HG02884 (cell line): ENCODE data around the gene TRNP1.
"Not testable (repeated sequence)": the region's sequence is repeated elsewhere in the genome, so short reads cannot be mapped to it uniquely, and the experiment has no call there.

Source experiments
- ATAC-seq: cut with Tn5 transposase; IDR thresholded peaks from one replicate; pipeline ENCODE4 v1.9.1; 2021; ENCODE audit warnings: mild to moderate bottlenecking, moderate library complexity; ENCODE audit not compliant: unreplicated experiment

TRNP1 gene

DNA sequence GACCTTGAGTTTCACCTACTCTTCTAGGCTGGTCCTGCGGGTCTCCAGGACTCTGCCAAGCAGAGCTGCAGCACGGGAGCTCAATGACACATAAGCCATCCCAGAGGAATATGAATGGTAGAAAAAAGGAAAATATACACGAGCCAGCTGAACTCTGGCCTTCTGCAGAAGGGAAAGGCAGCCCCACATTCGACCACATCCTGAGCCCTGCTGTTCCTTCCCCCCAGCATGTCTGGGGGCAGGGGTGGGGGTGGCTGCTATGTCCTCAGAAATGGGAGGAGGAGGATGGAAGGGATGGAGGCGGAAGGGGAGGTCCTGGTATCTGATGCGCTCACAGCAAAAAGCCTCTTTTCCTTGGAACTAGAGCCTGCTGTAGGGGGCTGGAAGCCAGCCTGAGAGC lies 21.1 kb upstream of the TRNP1 start:
- no peak for ATAC-seq

DNA sequence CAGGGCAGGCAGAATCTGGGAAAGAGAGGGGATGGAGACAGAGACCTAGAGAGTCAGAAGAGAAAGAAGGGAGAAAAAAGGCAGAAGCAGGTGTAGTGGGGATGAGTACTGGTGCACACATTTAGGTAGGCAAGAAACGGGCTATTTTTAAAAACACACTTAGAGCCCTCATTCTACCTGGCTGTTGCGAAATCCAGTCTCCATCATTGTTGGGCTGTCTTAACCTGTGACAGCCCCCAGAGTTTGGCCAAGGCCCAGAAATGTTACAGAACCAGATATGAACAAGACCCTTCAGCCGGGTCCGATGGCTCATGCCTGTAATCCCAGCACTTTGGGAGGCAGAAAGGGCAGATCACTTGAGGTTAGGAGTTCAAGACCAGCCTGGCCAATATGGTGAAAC lies 20.7 kb upstream of the TRNP1 start:
- no peak for ATAC-seq

DNA sequence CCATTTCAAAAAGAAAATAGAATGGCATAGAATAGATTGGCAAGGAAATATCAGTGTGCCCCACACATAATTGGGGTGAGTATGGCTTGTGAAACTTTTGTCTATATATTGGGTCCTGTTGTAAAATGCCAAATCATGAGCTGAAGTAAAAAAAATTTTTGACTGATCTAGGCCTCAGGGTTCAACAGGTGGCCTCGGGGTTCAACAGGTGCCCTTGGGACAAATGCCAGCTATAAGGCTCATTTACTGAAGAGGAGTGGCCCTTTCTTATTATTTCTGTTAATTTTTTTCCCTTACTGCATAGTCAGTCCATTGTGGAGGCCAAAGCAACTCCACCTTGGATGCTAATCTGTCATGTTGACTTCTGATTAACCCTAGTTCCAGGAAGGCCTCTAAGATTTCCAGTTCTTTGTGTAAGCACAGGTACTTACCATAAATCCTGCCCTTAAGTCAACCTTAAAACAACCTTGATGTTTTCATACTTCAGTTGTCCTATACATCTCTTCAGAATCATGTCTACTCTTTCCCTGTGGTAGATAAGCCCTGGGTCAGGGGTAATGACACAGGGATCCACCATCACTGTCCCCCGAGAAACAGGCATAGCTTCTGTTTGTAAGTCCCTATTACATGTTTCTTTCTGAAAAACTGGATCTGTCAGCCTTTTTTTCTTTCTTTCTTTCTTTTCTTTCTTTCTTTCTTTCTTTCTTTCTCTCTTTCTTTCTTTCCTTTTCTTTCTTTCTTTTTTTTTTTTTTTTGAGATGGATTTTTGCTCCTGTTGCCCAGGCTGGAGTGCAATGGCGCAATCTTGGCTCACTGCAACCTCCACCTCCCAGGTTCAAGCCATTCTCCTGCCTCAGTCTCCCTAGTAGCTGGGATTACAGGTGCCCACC lies 16.6 kb upstream of the TRNP1 start:
- ATAC-seq, result no peak

DNA sequence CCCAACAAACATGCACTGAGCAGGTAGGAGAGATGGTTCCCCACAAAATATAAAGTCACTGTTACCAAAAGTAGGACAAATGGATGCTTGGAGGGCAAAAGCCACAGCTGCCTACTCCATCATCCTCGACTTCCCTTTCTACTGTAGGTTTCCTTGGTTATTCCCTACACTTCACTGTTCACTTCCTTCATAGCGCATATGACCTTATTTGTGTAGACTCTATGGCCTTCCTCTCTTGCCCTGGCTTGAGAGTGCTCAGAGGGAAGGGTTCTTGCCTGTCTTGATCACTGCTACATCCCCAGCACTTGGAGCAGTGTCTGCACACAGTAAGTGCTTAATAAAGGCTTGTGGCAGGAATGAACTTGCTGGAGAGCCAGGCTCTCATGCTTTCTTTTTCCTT lies 14.6 kb upstream of the TRNP1 start:
- ATAC-seq, result no peak

DNA sequence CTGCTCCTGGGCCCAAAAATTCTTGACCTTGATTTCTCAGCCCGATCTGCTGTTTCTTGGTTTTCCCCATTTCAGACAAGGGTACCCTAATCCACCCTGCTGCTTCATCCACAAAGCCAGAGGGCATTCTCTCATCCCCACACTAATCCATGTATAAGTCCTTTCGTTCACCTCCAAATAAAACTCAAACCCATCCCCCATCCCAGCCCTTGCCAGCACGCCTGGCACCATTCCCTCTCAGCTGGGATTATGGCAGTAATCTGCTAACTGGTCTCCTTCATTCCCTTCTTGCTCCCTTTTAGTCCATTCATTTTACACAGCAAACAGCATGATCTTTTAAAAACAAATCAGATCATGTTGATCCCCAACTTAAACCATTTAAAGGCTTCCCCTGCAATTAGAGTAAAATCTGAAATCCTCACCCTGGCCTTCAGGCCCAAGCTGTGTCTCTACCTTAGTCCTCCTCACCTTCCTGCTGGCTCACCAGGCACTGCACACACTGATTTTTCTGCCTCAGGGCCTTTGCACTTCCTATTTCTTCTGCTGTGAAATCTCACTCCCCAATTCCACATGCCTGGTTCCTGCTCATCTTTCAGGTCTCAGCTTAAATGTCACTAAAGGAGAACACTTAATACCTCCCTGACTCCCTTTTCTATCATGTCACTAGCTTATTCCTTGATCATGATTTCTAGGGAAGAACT lies 12.2 kb upstream of the TRNP1 start:
- ATAC-seq, result no peak

DNA sequence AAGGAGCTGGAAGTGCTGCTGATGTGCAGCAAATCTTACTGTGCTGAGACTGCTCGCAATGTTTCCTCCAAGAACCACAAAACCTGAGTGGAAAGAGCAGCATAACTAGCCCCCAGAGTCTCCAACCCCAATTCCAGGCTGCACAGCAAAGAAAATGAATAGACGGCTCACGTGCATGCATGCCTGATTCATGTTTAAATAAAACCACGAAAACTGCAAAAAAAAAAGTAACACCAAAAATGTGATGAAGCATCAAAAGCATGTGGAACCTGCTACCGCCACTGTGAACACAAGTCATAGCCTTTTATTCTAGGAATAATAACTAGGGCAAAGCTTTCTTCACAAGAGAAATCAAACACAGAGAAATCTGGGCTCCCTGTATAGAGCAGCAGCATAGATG lies 9.6 kb upstream of the TRNP1 start:
- no peak for ATAC-seq

DNA sequence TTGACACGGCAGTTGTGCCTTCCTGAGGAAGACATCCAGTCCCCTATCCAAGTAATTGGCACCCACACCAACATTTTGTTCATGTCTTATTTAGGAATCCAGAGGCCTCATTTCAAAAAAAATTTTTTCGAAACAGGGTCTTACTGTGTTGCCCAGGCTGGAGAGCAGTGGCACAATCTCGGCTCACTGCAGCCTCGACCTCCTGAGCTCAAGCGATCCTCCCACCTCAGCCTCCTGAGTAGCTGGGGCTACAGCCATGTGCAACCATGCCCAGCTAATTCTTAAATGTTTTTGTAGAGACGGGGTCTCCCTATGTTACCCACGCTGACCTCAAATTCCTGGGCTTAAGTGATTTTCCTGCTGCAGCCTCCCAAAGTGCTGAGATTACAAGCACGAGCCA lies 9.2 kb upstream of the TRNP1 start:
- no peak for ATAC-seq

DNA sequence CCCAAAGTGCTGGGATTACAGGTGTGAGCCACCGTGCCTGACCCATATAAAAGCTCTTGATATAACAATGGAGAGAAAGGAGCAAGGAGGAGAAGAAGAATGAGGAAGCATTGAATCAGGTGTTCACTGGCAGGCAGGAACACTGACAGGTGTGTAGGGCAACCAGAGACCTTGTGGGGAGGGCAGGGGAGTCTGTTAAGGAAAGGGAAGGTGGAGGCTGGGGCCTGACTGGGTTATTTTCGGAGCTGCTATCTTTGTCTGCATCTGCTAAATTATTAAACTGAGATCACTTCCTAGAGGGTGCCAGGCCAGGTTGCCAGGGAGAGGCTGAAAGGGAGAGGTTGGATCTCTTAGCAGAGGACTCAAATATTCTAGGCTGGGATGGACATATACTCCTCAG lies 6.8 kb upstream of the TRNP1 start:
- no peak for ATAC-seq

DNA sequence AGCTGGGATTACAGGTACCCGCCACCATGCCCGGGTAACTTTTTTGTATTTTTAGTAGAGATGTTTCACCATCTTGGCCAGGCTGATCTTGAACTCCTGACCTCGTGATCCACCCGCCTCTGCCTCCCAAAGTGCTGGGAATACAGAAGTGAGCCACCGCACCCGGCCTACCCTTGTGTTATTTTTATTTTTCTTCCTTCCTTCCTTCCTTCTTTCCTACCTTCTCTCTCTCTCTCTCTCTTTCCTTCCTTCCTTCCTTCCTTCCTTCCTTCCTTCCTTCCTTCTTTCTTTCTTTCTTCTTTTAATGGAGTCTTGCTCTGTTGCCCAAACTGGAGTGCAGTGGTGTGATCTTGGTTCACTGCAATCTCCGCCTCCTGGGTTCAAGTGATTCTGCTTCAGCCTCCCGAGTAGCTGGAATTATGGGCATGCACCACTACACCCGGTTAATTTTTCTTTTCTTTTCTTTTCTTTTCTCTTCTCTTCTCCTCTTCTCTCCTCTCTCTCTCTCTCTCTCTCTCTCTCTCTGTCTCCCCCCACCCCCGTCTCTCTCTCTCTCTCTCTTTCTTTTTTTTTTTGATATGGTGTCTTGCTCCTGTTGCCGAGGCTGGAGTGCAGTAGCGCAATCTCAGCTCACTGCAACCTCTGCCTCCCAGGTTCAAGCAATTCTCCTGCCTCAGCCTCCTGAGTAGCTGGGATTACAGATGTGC lies 3.9 kb upstream of the TRNP1 start:
- ATAC-seq, result not testable (repeated sequence)

DNA sequence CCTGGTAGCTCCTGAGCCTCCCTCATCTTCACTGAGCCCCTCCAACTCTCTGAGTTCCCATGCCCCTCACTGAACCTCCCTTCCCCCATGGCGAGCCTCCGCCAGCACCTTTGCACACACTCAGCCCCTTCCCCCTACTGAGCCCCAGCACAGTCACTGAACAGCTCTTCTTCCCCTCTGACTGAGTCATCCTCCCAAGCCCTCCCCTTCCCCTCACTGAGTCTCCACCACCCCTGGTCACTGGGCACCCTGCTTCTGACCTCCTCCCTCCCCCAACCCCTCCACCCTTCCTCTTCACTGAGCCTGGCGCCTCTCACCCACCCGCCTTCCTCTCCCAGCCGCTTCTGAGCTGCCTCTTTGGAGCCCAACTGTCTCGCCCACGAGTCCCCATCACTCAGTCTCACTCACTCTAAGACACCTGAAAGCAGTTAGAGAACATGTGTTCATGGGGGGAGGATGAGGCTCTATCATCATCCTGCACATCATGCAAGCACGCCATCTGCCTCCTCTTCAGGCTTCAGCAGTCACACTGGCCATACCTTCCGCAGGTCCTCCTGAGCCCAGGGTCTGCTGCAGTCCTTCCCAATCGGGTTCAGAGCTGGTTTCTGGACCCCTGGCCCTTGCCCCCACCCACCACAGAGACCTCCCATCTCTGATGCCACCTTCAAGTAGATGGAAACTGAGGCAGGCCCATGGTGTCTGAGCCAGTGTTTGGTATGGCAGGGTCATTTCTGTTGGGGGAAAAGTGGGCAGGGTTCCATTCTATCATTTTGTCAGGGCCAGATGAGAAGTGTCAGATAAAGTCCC lies 2.0 kb upstream of the TRNP1 start:
- ATAC-seq, result no peak

DNA sequence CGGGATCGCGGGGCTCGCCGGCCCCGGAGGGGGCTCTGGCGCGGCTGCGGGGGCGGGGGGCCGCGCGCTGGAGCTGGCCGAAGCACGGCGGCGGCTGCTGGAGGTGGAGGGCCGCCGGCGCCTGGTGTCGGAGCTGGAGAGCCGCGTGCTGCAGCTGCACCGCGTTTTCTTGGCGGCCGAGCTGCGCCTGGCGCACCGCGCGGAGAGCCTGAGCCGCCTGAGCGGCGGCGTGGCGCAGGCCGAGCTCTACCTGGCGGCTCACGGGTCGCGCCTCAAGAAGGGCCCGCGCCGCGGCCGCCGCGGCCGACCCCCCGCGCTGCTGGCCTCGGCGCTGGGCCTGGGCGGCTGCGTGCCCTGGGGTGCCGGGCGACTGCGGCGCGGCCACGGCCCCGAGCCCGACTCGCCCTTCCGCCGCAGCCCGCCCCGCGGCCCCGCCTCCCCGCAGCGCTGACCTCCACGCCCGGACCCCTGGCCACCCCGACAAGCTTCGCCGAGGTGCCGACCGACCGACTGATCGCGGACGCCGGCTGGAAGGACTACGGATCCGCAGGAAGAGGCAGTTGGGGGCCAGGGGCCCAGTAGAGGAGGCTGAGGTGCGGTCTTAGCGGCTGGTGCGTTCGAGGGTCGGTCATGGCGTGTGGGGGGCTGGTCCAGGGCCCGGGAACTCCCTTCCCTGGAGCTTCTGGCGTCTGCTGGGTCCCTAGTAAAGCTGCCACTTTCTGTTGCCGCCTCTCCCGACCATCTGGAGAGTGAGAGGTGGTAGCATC lies 711 bp downstream of the TRNP1 start:
- ATAC-seq, result no peak

DNA sequence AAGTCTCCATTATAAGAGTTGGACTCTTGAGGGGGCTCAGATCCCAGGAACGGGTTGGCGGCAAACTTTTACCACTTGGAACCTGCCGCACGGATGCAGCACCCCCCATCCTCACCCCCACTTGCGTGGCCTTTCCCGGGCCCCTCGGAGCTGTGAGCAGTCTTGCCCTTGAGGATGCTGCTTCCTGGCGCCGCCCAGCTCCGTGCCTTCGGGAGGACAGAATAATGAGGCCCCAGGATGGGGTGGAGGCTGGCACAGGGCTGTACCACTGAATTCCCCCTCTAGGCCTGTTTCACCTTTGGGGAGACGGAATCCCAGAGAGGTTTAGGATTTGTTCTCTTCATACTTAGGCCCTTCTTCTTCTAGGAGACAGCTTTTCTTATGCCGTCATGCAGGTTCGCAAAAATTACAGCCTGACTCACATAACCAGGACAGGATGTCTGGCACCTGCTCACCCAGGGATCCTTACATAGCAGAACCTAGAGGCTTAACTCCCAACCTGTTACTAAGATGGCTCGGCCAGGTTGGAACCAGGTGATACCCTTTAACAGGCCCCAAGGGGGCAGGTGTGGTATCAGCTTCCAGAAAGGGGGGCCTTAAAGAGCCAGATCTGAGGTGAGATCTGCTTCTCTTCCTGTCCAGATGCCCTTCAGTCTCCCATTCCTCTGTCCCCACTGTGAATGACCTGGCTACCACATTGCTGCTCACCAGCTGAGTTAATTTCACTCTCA lies 1.5 kb downstream of the TRNP1 start:
- ATAC-seq, result no peak

DNA sequence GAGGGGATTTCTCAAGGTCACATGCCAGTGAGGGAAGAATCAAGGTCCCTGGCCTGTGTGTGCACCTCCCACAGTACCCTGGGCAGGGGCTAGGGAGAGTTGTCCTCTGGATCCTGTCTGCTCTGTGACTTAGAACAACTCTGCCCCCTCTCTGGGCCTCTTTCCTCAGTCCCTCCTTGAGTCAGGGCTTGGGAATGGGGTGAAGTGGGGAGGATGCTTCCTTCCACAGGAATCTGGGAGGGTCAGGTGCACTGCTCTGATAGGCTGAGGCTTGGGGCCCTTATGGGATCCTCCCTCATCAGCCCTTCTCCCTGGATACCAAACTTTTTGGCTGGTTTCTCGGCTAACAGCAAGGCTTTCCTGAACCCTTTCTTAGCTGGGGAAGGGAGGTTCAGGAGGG lies 2.5 kb downstream of the TRNP1 start:
- ATAC-seq, result no peak

DNA sequence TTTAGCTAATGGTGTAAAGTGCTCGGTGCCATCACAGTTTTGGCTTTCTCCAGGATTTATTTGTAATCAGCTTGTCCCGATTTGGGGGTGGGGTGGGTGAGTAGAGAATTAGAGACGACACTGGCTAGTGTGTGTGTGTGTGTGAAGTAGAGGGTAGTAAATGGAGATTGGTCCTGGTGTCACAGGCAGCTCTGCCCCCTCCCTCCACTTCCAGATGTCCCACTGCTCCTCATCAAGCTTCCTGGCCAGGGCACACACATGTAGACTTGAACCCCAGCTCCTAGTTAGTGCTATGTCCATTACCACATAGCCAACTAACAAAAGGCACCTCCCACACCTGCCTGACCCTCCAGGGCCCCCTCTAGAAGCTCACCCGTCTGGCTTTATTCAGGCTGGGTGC lies 3.2 kb downstream of the TRNP1 start:
- ATAC-seq, result no peak

DNA sequence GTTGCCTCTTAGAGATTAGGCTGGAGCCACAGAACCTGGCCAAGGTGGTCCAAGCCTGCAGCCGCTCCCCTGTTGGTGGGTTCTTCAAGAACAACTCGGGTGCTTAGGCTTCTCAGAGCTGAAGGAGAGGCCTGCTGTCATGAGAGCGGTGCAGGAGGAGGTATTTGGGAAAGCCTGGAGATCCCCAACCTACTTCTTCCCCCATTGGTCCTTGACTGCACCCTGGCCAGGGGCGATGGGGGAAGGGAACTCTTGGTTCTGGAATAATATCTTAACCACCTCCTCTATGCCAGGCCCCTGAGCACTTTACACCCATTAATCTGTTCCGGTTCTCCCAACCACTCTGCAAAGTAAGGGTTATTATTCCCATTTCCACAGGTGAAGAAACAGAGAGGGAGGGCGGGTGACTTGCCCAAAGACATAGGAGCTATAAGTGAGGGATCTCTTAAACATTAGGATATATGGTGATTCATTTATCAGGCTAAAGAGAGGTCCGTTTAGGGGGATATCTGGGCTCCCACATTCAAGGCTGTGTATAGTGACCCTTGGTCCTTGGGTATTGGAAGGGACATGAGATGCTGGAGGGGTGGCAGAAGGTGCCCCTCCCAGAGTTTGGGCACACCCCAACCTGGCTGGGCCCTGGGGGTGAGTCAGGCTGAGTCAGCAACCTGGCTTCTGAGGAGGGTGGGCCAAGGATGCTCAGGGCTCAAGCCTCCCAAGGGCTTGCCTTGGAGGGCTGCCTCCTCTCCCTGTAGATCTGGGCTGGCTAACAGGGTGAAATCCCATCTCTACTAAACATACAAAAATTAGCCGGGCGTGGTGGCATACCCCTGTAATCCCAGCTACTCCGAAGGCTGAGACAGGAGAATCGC lies 5.2 kb downstream of the TRNP1 start:
- no peak for ATAC-seq

DNA sequence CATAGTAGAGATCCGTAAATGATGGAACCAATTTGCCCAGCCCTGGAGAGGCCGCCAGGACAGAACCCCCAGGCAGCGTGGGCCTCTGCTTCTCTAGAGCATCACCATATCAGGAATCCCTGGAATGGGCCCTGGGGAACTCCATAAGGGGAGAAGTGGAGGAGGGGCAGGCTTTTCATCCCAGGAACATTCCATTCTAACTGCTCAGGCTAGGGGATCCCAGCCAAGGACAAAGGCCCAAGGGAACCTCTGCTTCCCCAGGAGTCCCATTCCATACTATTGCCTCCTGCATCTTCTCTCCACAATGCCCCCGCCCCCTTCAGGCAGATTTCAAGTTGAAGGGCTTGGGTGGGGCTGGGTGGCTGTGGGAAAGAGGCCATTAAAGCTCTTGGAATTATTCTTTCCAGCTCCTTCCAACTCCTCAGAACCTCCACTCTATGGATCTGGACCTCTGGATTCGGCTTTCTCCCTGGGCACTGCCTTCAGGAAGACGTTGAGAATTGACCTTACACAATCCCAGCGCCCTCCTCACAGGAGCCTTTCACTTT lies 6.0 kb downstream of the TRNP1 start:
- no peak for ATAC-seq

DNA sequence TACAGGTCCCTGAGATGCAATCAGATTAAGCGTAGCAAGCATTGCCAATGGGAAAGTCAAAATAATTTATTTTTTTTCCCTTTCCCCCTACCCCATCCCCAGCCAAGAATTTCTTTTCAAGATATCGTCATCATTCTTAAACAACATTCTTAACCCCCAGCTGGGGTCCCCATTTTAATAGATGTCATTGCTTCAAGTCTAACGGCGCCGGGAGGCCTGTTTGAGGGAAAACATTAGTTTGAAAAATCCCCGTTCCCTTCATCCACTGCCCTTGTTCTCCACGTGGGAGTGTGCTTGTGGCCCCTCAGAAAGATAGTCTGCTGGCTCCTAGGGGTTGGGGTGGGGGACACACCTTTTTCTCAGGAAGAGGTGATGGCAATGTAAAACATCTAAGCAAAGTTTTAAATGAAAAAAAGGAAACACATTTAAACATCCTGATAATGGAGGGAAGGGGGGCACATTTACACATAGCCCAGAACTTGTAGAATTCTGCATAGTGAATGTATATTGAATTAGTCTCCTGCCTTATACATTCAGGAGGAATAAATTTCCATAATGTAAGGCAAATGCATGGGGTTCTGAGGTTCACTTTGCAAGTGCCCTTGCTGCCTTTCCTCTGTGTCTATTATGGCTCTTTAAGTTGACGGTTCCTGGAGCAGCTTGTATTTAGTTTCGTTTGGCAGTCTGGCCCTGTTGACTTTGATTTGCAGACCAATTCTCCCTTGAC lies 6.8 kb downstream of the TRNP1 start:
- no peak for ATAC-seq
